Measurements from ENCODE around the gene P4HB.

GRCh38 chr17:81858170-81858966, 2.0 kb downstream of the P4HB start:
- TF ChIP-seq POLR2A (IDR thresholded peaks at IDR 0.05) (no peak), CTCF (IDR thresholded peaks at IDR 0.05) (no peak)
